Measurements from ENCODE around the gene LYRM4.

DNA sequence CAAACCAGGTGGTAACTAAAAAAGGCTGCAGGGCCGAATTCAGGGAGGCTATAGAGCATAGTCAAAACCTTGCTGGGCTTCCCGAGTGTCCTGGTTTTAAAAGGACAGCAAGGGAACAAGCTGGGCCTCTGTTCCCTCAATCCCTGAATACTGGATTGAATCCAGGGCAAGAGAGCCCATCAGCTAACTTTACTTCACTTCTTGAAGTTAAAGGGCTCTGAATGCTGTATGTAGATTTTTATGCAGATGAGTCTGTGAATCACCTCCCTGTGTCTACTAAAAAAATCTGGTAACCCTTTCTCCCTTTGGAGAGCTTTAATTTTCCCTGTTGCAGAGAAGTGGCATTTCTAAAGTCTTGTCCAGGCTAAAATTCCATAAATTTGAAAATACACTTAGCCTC, 29.5 kb downstream of the LYRM4 start:
- TF ChIP-seq, protein P1, sequence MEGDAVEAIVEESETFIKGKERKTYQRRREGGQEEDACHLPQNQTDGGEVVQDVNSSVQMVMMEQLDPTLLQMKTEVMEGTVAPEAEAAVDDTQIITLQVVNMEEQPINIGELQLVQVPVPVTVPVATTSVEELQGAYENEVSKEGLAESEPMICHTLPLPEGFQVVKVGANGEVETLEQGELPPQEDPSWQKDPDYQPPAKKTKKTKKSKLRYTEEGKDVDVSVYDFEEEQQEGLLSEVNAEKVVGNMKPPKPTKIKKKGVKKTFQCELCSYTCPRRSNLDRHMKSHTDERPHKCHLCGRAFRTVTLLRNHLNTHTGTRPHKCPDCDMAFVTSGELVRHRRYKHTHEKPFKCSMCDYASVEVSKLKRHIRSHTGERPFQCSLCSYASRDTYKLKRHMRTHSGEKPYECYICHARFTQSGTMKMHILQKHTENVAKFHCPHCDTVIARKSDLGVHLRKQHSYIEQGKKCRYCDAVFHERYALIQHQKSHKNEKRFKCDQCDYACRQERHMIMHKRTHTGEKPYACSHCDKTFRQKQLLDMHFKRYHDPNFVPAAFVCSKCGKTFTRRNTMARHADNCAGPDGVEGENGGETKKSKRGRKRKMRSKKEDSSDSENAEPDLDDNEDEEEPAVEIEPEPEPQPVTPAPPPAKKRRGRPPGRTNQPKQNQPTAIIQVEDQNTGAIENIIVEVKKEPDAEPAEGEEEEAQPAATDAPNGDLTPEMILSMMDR (optimal IDR thresholded peaks at IDR 0.05 in 1 of 3, IDR thresholded peaks at IDR 0.05 in 1 of 3, conservative IDR thresholded peaks at IDR 0.05 in 1 of 3; ENCODE audit: extremely low read depth in 1 of 3, insufficient read depth in 2 of 3, low read length in 3 of 3), result no peak
- no peak for TF ChIP-seq EZH2 (IDR thresholded peaks at IDR 0.05; ENCODE audit: low read length)
